Dendritic cell treated with granulocyte-macrophage colony-stimulating factor and Interleukin-4, amounts not matched to agents 40 ng/mL and 50 ng/mL, for 4 days (primary cell): ENCODE data around the gene COL17A1.

ENCODE experiments used
- H3K27ac Mint-ChIP-seq: one replicate; pipeline ENCODE4 v1.8.0; 2022; ENCODE audit warnings: mild to moderate bottlenecking, mixed read lengths
- H3K27me3 Mint-ChIP-seq: one replicate; pipeline ENCODE4 v1.8.0; 2022; ENCODE audit warnings: mild to moderate bottlenecking, mixed read lengths
- H3K36me3 Mint-ChIP-seq: one replicate; pipeline ENCODE4 v1.8.0; 2022; ENCODE audit warnings: low read depth, mixed read lengths
- H3K4me1 Mint-ChIP-seq: one replicate; pipeline ENCODE4 v1.8.0; 2022; ENCODE audit warnings: low read depth, mixed read lengths
- H3K4me3 Mint-ChIP-seq: one replicate; pipeline ENCODE4 v1.8.0; 2022; ENCODE audit warnings: mild to moderate bottlenecking, moderate library complexity, mixed read lengths
- H3K9me3 Mint-ChIP-seq: one replicate; pipeline ENCODE4 v1.8.0; 2022; ENCODE audit warnings: mixed read lengths
- intact Hi-C: fragments of 100-400 bp; cut with micrococcal nuclease; formaldehyde crosslinking; loops from one replicate; pipeline ENCODE4 v1.15.0; 2022

Gene COL17A1

GRCh38 chr10:103998805-103999204, 86.9 kb downstream of the COL17A1 start:
- Mint-ChIP-seq H3K4me1 (peaks cover 11% of the 10 kb centered on the region), H3K9me3 (no peaks in the 10 kb centered on the region), H3K27ac (no peak overlapping the region), H3K27me3 (no peaks in the 10 kb centered on the region), H3K4me3 (no peak overlapping the region), H3K36me3 (peaks cover 76% of the 10 kb centered on the region)
- intact Hi-C loops: no loop called here

GRCh38 chr10:103995134-103995533, 90.5 kb downstream of the COL17A1 start:
- Mint-ChIP-seq H3K4me3 (no peak overlapping the region), H3K27me3 (no peaks in the 10 kb centered on the region), H3K9me3 (no peaks in the 10 kb centered on the region), H3K4me1 (peaks cover 2% of the 10 kb centered on the region), H3K36me3 (peaks cover 66% of the 10 kb centered on the region), H3K27ac (no peak overlapping the region)
- intact Hi-C loops: no loop called here

GRCh38 chr10:103991393-103992128, 94.1 kb downstream of the COL17A1 start:
- intact Hi-C loops: no loop called here
- H3K27me3 Mint-ChIP-seq: no peaks in the 10 kb centered on the region
- no peak overlapping the region for H3K27ac Mint-ChIP-seq
- H3K36me3 Mint-ChIP-seq: peaks cover 49% of the 10 kb centered on the region
- no peaks in the 10 kb centered on the region for H3K9me3 Mint-ChIP-seq
- no peak overlapping the region for H3K4me3 Mint-ChIP-seq
- peaks cover 13% of the 10 kb centered on the region for H3K4me1 Mint-ChIP-seq

- Mint-ChIP-seq H3K4me1 (peaks cover 18% of the 10 kb centered on the region), H3K27me3 (no peaks in the 10 kb centered on the region), H3K36me3 (peaks cover 40% of the 10 kb centered on the region), H3K4me3 (no peak overlapping the region), H3K9me3 (no peaks in the 10 kb centered on the region), H3K27ac (no peak overlapping the region)
- intact Hi-C loops: no loop called here
Observed at GRCh38 chr10:103990531-103990930, 95.1 kb downstream of the COL17A1 start.

GRCh38 chr10:103990121-103990520, 95.6 kb downstream of the COL17A1 start:
- intact Hi-C loops: no loop called here
- Mint-ChIP-seq H3K4me3 (no peak overlapping the region), H3K4me1 (peaks cover 18% of the 10 kb centered on the region), H3K36me3 (peaks cover 36% of the 10 kb centered on the region), H3K27ac (no peak overlapping the region), H3K27me3 (no peaks in the 10 kb centered on the region), H3K9me3 (no peaks in the 10 kb centered on the region)

- no peaks in the 10 kb centered on the region for H3K27me3 Mint-ChIP-seq
- H3K9me3 Mint-ChIP-seq: no peaks in the 10 kb centered on the region
- no peak overlapping the region for H3K4me3 Mint-ChIP-seq
- peaks cover 44% of the 10 kb centered on the region for H3K4me1 Mint-ChIP-seq
- H3K27ac Mint-ChIP-seq: no peak overlapping the region
- intact Hi-C loops: no loop called here
- H3K36me3 Mint-ChIP-seq: peaks cover 7% of the 10 kb centered on the region
Observed at GRCh38 chr10:103986360-103986759, 99.3 kb downstream of the COL17A1 start.

GRCh38 chr10:103985726-103986125, 100.0 kb downstream of the COL17A1 start:
- Mint-ChIP-seq H3K27ac (no peak overlapping the region), H3K4me3 (no peak overlapping the region), H3K36me3 (peaks cover 5% of the 10 kb centered on the region), H3K4me1 (peaks cover 48% of the 10 kb centered on the region), H3K27me3 (no peaks in the 10 kb centered on the region), H3K9me3 (no peaks in the 10 kb centered on the region)
- intact Hi-C loops: no loop called here

- intact Hi-C loops: no loop called here
- Mint-ChIP-seq H3K27me3 (no peaks in the 10 kb centered on the region), H3K4me1 (peaks cover 53% of the 10 kb centered on the region), H3K9me3 (no peaks in the 10 kb centered on the region), H3K36me3 (no peaks in the 10 kb centered on the region), H3K27ac (no peak overlapping the region), H3K4me3 (no peak overlapping the region)
Observed at GRCh38 chr10:103983367-103983911, 102.2 kb downstream of the COL17A1 start.

GRCh38 chr10:103982639-103983038, 103.0 kb downstream of the COL17A1 start:
- H3K9me3 Mint-ChIP-seq: no peaks in the 10 kb centered on the region
- H3K27ac Mint-ChIP-seq: no peak overlapping the region
- H3K36me3 Mint-ChIP-seq: no peaks in the 10 kb centered on the region
- intact Hi-C loops: no loop called here
- H3K4me1 Mint-ChIP-seq: peaks cover 53% of the 10 kb centered on the region
- no peak overlapping the region for H3K4me3 Mint-ChIP-seq
- no peaks in the 10 kb centered on the region for H3K27me3 Mint-ChIP-seq
